WTC11 (cell line): ENCODE data around the gene ZNF221.

ENCODE experiments used
- CTCF ChIP-seq: fragments of 200-600 bp; IDR thresholded peaks from 2 replicates; pipeline ENCODE4 v1.8.0; 2022; ENCODE audit warnings: antibody characterized with exemption
- JUN ChIP-seq: sonication (generic); formaldehyde crosslinking; IDR thresholded peaks from 2 replicates; pipeline ENCODE4 v1.8.0; 2023; ENCODE audit warnings: mild to moderate bottlenecking, missing genetic modification reagents
- ZNF423 ChIP-seq: fragments of 250-450 bp; sonication (Bioruptor Pico); IDR thresholded peaks from 2 replicates; pipeline ENCODE4 v2.1.2; 2022; ENCODE audit warnings: mild to moderate bottlenecking, moderate library complexity

DNA sequence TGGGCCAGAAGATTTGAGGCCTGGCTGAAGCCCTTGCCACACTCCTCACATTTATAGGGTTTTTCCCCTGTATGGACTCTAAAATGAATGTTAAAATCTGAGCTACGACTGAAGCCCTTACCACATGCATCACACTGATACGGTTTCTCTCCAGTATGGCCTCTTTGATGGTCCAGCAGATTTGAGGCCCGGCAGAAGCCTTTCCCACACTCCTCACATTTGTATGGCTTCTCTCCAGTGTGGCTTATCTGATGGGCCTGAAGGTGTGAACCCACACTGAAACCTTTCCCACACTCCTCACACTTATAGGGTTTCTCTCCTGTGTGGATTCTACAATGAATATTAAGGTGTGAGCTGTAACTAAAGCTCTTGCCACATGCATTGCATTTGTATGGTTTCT lies 37.0 kb upstream of the ZNF221 start:
- TF ChIP-seq ZNF423 (CRISPR knock-in tag) (no peak), CTCF (no peak), JUN (CRISPR knock-in tag) (no peak)
